ENCODE measurements around the gene NAT9. TPM values are rescaled to one million over a fixed set of nuclear protein-coding genes. Genes with fewer than 3 reads are reported as not detected.

NAT9 gene
- total and polyA plus RNA-seq, 2 experiments from 2014 or later, result 37.3 to 37.5 TPM

DNA sequence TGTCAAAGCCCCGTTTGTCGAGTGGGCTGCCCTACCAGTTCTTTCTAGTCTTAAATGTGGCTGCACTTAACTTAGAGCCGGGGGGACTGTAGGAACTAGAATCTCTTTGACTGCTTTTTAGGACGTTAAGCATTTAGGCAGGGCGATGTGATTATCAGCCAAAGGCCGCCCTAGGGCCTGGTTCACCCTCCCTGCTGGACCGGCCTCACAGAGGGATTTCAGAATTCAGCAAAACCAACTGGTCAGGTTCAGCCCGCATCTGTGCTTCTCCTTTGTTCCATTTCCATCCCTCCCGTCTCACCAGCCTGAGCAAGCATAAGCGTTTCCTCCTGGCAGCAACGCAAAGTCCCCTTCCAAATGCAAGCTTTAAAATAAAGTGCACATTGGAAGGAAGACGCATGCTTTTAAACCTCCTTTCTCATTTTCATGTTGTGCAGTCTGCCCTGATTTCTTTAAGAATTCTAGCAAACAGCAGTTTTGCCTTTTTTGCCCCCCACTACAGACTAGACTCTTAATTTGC, 16.5 kb upstream of the NAT9 start:
- peaks cover 3% of the 10 kb centered on the region for H3K27me3 Mint-ChIP-seq (ENCODE audit: insufficient read depth, low read depth, poor library complexity)
- H3K9me3 Mint-ChIP-seq, result no peaks in the 10 kb centered on the region
- H3K4me3 ChIP-seq, result no peak overlapping the region
- peaks cover 6% of the 10 kb centered on the region; the same call in 2 of the 3 replicates for H3K4me1 Mint-ChIP-seq
- no peaks in the 10 kb centered on the region for H3F3A ChIP-seq (replicated peaks; ENCODE audit: low read depth)
- no peaks in the 10 kb centered on the region for H3K4me1 ChIP-seq (ENCODE audit: insufficient read depth)
- H3K36me3 ChIP-seq (ENCODE audit: insufficient read depth), result peaks cover 3% of the 10 kb centered on the region; the same call in 1 of the 2 replicates
- H2AFZ ChIP-seq, result no peak overlapping the region
- ATAC-seq (no peak), DNase-seq (ENCODE audit: low spot score) (no peak)
- no peak overlapping the region; the same call in 2 of the 3 replicates for H3K4me3 Mint-ChIP-seq
- H3K27ac Mint-ChIP-seq, result no peak overlapping the region
- no peaks in the 10 kb centered on the region for H3K79me2 ChIP-seq (replicated peaks; ENCODE audit: insufficient read depth)
- no peaks in the 10 kb centered on the region for H3K9me2 ChIP-seq (ENCODE audit: insufficient read depth)
- H3K27ac ChIP-seq (ENCODE audit: low read depth), result no peak overlapping the region
- H4K20me1 ChIP-seq (replicated peaks; ENCODE audit: insufficient read depth), result peaks cover 4% of the 10 kb centered on the region; the same call in 1 of the 2 replicates
- TF ChIP-seq STAT1 (IDR thresholded peaks at IDR 0.05; ENCODE audit: unreplicated experiment), result no peak
- TF ChIP-seq ZNF114 (CRISPR knock-in tag; IDR thresholded peaks at IDR 0.05), result no peak
- no peak for TF ChIP-seq ZNF331 (CRISPR knock-in tag; IDR thresholded peaks at IDR 0.05; ENCODE audit: low read depth)
- TF ChIP-seq CREB1 (CRISPR knock-in tag; IDR thresholded peaks at IDR 0.05; ENCODE audit: low read depth), result no peak
- TF ChIP-seq NANOG (IDR thresholded peaks at IDR 0.05; ENCODE audit: borderline replicate concordance), result no peak
- no peak for TF ChIP-seq REST (IDR thresholded peaks at IDR 0.05; ENCODE audit: unreplicated experiment)
- TF ChIP-seq CTCF (conservative IDR thresholded peaks at IDR 0.05; ENCODE audit: low read depth in 2 of 2), result no peak
- TF ChIP-seq ZNF462 (CRISPR knock-in tag; IDR thresholded peaks at IDR 0.05), result no peak
- no peak for TF ChIP-seq POLR2AphosphoS5 (IDR thresholded peaks at IDR 0.05; ENCODE audit: low read depth)
- TF ChIP-seq EZH2phosphoT487 (IDR thresholded peaks at IDR 0.05; ENCODE audit: unreplicated experiment), result no peak
- TF ChIP-seq JUNB (IDR thresholded peaks at IDR 0.05; ENCODE audit: unreplicated experiment), result no peak
- no peak for TF ChIP-seq ETS1 (IDR thresholded peaks at IDR 0.05)
- TF ChIP-seq EZH2 (IDR thresholded peaks at IDR 0.05; ENCODE audit: low read depth, unreplicated experiment), result no peak
- peaks cover 53% of the 10 kb centered on the region for H3K36me3 Mint-ChIP-seq (ENCODE audit: low read depth)
- H3K4me2 ChIP-seq, result no peak overlapping the region
- no peaks in the 10 kb centered on the region for H3K27me3 ChIP-seq (ENCODE audit: insufficient read depth)
